HG02623 (cell line): ENCODE measurements around the gene KRTAP4-12.
"Not testable (repeated sequence)": the region's sequence is repeated elsewhere in the genome, so short reads cannot be mapped to it uniquely, and the experiment has no call there.

Experiments
- ATAC-seq: cut with Tn5 transposase; IDR thresholded peaks from one replicate; pipeline ENCODE4 v1.9.1; 2021; ENCODE audit warnings: moderate library complexity; ENCODE audit not compliant: unreplicated experiment

The KRTAP4-12 gene

DNA sequence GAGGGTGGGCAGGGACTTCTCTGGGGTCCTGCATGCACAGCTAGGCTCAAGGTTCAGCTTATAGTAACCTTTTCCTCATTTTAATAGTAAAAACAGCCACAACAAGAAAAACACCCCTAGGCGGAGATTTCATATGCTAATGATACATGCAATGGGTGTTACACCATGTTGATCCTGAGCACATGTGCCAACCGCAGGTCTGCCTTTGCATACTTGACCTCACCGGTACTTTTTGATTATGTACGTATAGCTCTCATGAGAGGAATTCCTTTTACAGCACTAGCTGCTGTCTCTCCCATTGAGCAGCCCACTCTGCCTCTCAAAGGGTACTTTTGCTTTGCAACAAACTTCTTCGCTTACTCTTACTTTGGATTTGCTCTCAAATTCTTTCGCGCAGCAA lies 27.9 kb downstream of the KRTAP4-12 start:
- no peak for ATAC-seq

GRCh38 chr17:41088760-41089352 lies 35.1 kb downstream of the KRTAP4-12 start:
- ATAC-seq, result not testable (repeated sequence)

GRCh38 chr17:41084100-41084856 lies 39.7 kb downstream of the KRTAP4-12 start, which contains the start of gene KRTAP4-7:
Gene KRTAP4-7, plus strand, starts transcription at chr17:41084150. Its CDS starts 57 bp downstream, at chr17:41084207.
- ATAC-seq, result not testable (repeated sequence)

- ATAC-seq, result not testable (repeated sequence)
Observed at GRCh38 chr17:41083427-41083826, 40.6 kb downstream of the KRTAP4-12 start.

DNA sequence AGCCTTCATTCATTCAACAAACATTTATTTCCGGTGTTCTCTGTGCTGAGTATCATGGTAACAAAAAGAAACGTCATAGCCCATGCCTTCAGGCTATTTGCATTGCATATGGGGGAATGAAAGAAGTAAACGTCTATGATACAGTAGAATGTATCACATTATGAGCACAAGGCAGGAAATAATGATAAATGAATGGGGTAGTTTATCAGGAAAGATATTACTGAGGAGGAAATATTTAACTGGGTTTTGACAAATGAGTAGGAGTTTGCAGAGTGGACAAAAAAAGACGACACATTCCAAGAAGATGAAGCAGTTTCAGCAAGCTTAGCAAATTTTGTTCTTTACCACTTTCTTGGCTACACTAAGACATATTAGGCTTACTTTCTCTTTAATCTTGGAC lies 41.4 kb downstream of the KRTAP4-12 start:
- ATAC-seq, result no peak

GRCh38 chr17:41076788-41077187 lies 47.2 kb downstream of the KRTAP4-12 start:
- ATAC-seq, result no peak

GRCh38 chr17:41073676-41074075 lies 50.3 kb downstream of the KRTAP4-12 start:
- ATAC-seq, result no peak
